ENCODE results near the gene KCTD10. TPM values are rescaled to one million over a fixed set of nuclear protein-coding genes. Genes with fewer than 3 reads are reported as not detected.

Gene KCTD10
- total RNA-seq, 1 donor from 2014 or later, result 21.5 TPM

GRCh38 chr12:109485201-109485600, 8.1 kb upstream of the KCTD10 start:
- Histone ChIP-seq H3K4me1 (no peaks in the 10 kb centered on the region), H3K27me3 (ENCODE audit: low read depth) (no peaks in the 10 kb centered on the region), H3K4me3 (no peak overlapping the region), H3K36me3 (peaks cover 74% of the 10 kb centered on the region), H3K9me3 (replicated peaks) (no peaks in the 10 kb centered on the region), H3K27ac (replicated peaks) (no peak overlapping the region)
- intact Hi-C loops (cut with micrococcal nuclease), result no loop called here
- no peak for DNase-seq
- TF ChIP-seq, protein P1, sequence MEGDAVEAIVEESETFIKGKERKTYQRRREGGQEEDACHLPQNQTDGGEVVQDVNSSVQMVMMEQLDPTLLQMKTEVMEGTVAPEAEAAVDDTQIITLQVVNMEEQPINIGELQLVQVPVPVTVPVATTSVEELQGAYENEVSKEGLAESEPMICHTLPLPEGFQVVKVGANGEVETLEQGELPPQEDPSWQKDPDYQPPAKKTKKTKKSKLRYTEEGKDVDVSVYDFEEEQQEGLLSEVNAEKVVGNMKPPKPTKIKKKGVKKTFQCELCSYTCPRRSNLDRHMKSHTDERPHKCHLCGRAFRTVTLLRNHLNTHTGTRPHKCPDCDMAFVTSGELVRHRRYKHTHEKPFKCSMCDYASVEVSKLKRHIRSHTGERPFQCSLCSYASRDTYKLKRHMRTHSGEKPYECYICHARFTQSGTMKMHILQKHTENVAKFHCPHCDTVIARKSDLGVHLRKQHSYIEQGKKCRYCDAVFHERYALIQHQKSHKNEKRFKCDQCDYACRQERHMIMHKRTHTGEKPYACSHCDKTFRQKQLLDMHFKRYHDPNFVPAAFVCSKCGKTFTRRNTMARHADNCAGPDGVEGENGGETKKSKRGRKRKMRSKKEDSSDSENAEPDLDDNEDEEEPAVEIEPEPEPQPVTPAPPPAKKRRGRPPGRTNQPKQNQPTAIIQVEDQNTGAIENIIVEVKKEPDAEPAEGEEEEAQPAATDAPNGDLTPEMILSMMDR (IDR thresholded peaks at IDR 0.05; ENCODE audit: borderline replicate concordance), result no peak

DNA sequence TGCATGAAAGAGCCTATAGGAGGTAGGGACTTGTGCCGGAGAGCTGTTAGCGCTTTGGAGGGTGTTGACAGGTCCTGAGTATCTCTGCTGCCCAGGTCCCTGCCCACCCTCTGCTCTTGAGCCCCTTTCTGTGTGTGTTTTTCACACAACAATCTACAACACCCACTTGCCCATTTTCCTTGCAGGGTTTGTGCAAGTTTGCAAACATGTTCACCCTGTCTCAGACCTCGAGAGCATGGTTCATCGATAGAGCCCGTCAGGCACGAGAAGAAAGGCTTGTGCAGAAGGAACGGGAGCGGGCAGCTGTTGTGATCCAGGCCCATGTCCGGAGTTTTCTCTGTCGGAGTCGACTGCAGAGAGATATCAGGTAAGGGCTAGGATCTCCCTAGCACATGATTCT, 6.2 kb upstream of the KCTD10 start:
- H3K27me3 ChIP-seq (ENCODE audit: low read depth), result no peaks in the 10 kb centered on the region
- TF ChIP-seq, protein P1 (IDR thresholded peaks at IDR 0.05; ENCODE audit: borderline replicate concordance), result no peak
- peaks cover 55% of the 10 kb centered on the region for H3K36me3 ChIP-seq

GRCh38 chr12:109482894-109483293, 5.8 kb upstream of the KCTD10 start:
- peaks cover 51% of the 10 kb centered on the region for H3K36me3 ChIP-seq

More for the DNA sequence above, 6.2 kb upstream of the KCTD10 start:
- Histone ChIP-seq H3K4me3 (no peak overlapping the region), H3K27ac (replicated peaks) (no peak overlapping the region), H3K4me1 (peaks cover 14% of the 10 kb centered on the region), H3K9me3 (replicated peaks) (no peaks in the 10 kb centered on the region)
- no peak for DNase-seq
- intact Hi-C loops (cut with micrococcal nuclease), result no loop called here

GRCh38 chr12:109482491-109482890, 5.4 kb upstream of the KCTD10 start:
- intact Hi-C loops (cut with micrococcal nuclease), result no loop called here
- no peak overlapping the region for H3K27ac ChIP-seq (replicated peaks)
- peaks cover 47% of the 10 kb centered on the region for H3K36me3 ChIP-seq

More at GRCh38 chr12:109482894-109483293, 5.8 kb upstream of the KCTD10 start:
- Histone ChIP-seq H3K27me3 (ENCODE audit: low read depth) (no peaks in the 10 kb centered on the region), H3K9me3 (replicated peaks) (no peaks in the 10 kb centered on the region), H3K27ac (replicated peaks) (no peak overlapping the region), H3K4me3 (no peak overlapping the region), H3K4me1 (peaks cover 19% of the 10 kb centered on the region)
- TF ChIP-seq, protein P1 (IDR thresholded peaks at IDR 0.05; ENCODE audit: borderline replicate concordance), result no peak
- no peak for DNase-seq
- intact Hi-C loops (cut with micrococcal nuclease), result no loop called here

GRCh38 chr12:109481863-109482262, 4.8 kb upstream of the KCTD10 start:
- intact Hi-C loops (cut with micrococcal nuclease), result no loop called here
- TF ChIP-seq, protein P1 (IDR thresholded peaks at IDR 0.05; ENCODE audit: borderline replicate concordance), result no peak
- DNase-seq, result no peak
- Histone ChIP-seq H3K27me3 (ENCODE audit: low read depth) (no peaks in the 10 kb centered on the region), H3K4me3 (no peak overlapping the region), H3K9me3 (replicated peaks) (no peaks in the 10 kb centered on the region), H3K27ac (replicated peaks) (no peak overlapping the region), H3K36me3 (peaks cover 41% of the 10 kb centered on the region), H3K4me1 (peaks cover 28% of the 10 kb centered on the region)

More at GRCh38 chr12:109482491-109482890, 5.4 kb upstream of the KCTD10 start:
- Histone ChIP-seq H3K4me3 (no peak overlapping the region), H3K9me3 (replicated peaks) (no peaks in the 10 kb centered on the region), H3K4me1 (peaks cover 23% of the 10 kb centered on the region), H3K27me3 (ENCODE audit: low read depth) (no peaks in the 10 kb centered on the region)
- TF ChIP-seq, protein P1 (IDR thresholded peaks at IDR 0.05; ENCODE audit: borderline replicate concordance), result no peak
- no peak for DNase-seq
